Liver (tissue), 3 donors: ENCODE results near the gene GCNT1.
"Not testable (repeated sequence)": the region's sequence is repeated elsewhere in the genome, so short reads cannot be mapped to it uniquely, and the experiment has no call there.

ENCODE experiments used
- CTCF ChIP-seq: fragments of 150-350 bp; IDR thresholded peaks from 2 replicates; pipeline ENCODE4 v1.5.1; 2017; ENCODE audit warnings: improper control_type of control experiment, low read depth, low read length; ENCODE audit not compliant: missing input control
- REST ChIP-seq: IDR thresholded peaks from 2 replicates; pipeline ENCODE4 v1.6.1; 2016; ENCODE audit warnings: antibody characterized with exemption, mild to moderate bottlenecking
- SP1 ChIP-seq: IDR thresholded peaks from 2 replicates; pipeline ENCODE4 v1.6.1; 2018; ENCODE audit warnings: antibody characterized with exemption, mild to moderate bottlenecking
- donor health status: healthy.
- donor health status: healthy.

GRCh38 chr9:76437017-76437699, 21.8 kb upstream of the GCNT1 start:
- not testable (repeated sequence) for TF ChIP-seq SP1, CTCF, REST
